H4 (cell line): ENCODE data around the gene TBL1XR1. TPM values are rescaled to one million over a fixed set of nuclear protein-coding genes. Genes with fewer than 3 reads are reported as not detected.
"Not testable (repeated sequence)": the region's sequence is repeated elsewhere in the genome, so short reads cannot be mapped to it uniquely, and the experiment has no call there.

Experiments
- DNase-seq: peaks from one replicate; pipeline ENCODE4 v3.0.0-alpha.2; 2015; ENCODE audit warnings: low spot score
- total RNA-seq: library from RNA; depleted of rRNA; stranded (reverse); fragments of >200 nt; shearing (Covaris generic); gene quantifications from 2 replicates; pipeline ENCODE4 v1.2.3, GENCODE V29; 2014

TBL1XR1 gene
- total RNA-seq, 1 experiment from 2014 or later: 118 TPM

DNA sequence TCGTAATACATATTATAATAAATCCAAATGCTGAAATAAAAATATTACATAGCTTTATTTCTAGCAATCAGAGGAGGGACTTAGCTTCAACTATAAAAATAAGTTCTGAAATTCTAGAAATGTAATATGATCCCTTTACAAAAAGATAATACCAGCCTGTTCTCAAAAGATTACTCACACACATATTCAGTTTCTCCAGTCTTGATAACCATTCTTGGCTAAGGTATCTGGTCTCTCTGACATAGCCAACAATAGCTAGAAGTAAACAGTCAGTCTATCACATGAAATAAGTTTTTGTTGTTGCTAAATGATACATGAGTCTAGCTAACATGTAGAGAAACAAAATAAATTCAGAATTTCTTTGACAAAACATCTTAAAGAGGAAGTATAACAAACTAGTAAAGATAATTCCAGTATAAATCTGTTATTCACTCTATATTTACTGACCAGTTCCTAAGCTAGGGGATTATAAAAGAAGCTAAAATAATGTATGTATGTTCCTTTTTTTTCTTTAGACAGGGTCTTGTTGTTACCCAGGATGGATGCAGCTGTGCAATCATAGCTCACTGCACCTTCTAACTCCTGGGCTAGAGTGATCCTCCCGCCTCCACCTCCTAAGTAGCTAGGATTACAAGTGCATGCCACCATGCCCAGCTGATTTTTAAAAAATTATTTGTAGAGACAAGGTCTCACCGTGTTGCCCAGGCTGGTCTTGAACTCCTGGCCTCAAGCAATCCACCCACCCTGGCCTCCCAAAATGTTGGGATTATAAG is 170.6 kb downstream of the TBL1XR1 start:
- no peak for DNase-seq

DNA sequence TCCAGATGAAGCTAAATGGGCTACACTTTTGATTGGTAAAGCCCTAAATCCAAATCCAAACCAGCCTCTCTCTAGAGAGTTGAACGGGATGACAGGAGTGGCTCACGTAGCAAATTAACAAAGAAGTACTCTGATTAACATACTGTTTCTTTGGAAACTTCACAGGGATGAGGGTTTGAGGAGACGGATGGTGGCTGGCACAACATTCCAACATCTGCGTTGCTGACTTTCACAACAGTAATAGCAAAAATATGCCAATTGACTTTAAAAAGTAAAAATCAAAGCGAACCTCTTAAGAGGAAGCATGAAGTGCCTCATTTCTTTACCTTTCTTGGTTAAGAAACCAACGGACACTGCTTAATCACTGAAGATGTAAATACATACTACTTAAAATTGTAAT is 181.4 kb downstream of the TBL1XR1 start:
- DNase-seq: no peak

DNA sequence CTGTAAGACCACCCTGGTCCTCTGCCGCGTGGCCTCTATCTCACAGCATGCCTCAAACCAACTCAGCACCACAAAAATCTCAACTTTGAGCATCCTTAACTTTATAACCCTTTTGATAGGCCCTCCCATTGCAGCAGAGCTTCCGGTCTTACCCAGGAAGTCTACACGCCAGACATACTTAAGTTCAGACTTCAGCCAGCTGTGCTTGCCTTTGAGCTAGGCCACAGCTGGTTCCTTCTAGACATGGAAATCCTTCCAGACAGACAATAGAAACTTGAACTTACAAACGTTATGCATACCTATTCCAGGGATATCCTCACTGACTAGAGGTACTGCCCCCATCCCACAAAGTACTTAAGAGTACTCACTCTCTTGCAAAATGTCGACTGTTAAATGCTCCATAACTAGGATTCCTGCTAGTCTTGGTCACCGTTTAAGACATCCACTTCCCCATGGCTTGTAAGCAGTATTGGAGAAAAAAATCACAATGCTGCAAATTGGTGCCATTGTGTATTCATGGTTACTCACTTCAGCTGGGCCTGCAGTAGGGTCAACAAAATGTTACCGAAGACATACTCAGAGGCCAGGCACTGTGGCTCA is 183.5 kb downstream of the TBL1XR1 start:
- DNase-seq: no peak

DNA sequence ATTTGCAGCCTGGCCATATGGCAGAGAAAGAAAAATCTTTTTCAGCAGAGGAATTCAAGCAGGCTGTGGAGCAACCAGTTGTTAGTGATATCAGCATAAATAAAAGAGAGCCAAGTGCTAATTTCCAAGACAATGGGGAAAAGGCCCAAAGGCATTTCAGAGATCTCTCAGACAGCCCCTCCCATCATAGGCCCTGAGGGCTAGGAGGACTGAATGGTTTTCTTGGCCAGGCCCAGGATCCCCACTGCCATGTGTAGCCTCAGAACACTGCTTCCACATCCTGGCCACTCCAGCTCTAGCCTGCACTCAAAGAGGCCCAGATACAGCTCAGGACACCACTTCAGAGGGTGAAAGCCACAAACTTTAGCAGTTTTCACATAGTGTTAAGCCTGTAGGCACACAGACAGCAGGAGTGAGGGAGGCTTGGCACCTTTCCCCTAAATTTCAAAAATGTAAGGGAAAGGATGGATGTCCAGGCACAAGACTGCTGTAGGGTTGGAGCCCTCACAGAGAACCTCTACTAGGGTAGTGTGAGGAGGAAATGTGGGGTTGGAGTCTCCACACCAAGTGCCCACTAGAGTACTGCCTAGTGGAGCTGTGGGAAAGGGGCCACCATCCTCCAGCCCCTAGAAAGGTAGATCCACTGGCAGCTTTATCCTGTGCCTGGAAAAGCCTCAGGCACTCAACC is 191.4 kb downstream of the TBL1XR1 start:
- DNase-seq: no peak

DNA sequence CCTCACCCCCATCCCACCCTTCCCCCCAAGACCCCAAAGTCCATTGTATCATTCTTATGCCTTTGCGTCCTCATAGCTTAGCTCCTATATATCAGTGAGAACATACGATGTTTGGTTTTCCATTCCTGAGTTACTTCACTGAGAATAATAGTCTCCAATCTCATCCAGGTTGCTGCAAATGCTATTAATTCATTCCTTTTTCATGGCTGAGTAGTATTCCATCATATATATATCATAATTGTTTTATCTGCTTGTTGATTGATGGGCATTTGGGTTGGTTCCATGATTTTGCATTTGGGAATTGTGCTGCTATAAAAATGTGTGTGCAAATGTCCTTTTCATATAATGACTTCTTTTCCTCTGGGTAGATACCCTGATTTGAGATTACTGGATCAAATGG is 197.1 kb downstream of the TBL1XR1 start:
- not testable (repeated sequence) for DNase-seq

DNA sequence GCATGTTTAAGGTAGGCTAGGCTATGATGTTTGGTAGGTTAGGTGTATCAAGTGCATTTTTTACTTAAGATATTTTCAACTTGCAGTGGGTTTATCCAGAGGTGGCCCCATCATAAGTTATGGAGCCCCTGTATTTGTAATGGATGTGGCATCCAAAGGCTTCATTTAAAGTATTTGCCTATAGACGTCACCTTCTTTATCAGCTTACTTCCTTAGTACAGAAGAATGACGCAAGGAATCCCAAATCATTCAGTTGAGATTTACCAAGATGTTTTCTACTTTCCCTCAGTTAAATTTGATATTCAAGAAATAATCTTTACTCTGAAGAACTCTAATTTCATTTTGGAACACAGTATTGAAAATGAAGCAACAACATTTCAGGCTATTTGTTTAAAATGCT is 201.3 kb downstream of the TBL1XR1 start:
- no peak for DNase-seq

DNA sequence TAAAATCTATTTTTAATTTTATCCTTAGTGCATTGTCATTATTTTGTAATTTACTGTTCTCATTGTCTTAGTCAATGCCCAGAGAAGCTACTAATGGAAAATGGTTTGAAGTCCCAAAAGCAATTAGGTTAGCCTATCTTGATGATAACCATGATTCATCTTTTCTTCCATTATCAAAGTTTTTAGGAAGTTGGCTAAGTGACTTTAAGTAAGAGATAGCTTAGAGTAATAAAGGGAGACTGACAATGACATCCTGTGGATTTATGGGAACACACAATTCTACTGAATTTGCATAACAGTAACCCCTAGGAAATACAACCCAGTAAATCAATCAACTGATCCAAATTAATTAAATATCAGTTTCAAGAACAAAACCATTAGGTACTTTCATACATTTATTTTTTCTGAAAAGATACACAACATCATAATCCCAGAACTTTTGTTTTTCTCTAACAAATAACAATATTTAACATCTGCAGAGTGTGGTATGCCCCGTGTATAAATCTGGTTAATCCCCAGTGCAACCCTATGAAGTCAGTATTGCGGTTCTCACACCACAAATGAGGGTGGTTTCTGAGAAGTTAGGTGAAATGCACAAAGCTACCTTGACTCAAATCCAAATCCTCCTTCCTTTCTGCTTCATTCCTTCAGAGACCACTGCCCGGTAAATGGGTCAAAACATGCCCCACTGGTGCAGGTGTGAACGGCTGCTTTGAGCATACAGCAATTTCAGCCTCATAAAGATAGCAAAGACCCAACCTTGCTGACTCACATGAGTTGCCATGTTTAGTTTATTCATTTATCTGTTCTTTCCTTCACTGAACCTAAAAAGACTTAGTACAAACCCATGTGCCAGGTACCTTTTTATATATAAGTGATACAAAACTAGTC is 202.1 kb downstream of the TBL1XR1 start:
- no peak for DNase-seq

DNA sequence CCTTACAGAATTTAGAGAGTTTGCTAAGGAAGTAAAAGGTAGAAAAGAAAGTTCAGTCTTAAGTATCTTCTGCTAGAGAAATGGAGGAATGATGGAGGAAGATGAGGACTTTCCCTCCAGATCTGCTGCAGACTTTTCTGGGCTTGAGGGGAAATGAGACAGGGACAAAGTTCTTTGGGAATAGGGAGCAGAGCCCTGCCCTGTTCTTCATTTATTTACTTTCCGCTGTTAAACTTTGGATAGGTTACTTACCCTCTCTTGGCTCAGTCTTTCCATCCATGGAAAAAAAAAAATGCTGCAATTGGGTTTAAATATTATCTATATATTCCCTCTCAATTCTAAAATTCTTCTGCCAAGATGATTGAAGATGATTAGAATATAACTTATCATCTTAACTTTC is 202.9 kb downstream of the TBL1XR1 start:
- DNase-seq: no peak

DNA sequence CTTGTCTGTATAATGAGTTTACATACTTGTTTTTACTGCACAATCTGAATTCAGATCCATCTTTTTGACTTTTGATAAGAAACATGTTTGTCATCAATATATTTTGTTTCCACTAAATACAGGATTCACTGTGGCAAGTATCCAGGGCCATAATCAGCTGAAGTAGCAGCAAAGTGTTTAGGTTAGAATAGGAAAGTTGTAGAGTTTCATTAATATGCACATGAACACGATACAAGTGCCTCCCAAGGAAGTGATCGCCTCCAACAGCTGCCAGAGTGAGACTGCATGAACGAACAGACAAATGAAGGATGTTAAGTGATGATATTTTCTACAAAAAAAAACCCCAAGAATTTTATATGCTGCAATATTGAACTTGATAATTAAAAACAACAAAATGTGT is 204.3 kb downstream of the TBL1XR1 start:
- no peak for DNase-seq

DNA sequence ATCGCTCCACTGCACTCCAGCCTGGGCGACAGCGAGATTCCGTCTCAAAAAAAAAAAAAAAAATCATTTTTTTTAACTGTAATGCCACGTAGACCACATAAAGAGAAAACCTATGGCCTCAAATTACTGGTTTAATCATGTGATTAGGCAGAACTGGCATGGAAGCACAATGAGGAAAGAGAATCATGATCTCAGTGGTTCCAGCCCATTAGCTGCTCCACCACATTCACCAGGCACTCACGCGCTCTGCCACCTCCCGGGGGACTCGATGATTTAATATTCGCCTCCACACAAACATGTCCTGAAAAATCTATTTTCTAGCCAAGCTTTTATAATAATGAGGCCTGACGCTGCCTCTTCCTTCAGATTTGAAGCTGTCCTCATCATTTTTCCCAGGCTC is 204.7 kb downstream of the TBL1XR1 start:
- DNase-seq: no peak

DNA sequence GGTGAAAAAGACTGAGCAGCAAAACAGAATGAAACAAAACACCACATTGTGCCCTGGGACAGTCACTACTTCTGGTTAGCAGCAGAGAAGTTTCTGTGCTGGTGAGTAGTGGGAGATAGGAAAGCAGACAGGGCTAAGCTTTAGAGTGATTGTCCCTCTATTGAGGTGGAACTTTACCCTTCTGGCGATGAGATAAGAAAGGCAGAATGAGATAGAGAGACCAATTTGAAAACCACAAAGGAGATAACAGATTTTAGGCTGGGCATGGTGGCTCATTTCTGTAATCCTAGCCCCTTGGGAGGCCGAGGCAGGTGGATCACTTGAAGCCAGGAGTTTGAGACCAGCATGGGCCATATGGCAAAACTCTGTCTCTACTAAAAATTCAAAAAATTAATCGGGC is 208.5 kb downstream of the TBL1XR1 start:
- DNase-seq: no peak

DNA sequence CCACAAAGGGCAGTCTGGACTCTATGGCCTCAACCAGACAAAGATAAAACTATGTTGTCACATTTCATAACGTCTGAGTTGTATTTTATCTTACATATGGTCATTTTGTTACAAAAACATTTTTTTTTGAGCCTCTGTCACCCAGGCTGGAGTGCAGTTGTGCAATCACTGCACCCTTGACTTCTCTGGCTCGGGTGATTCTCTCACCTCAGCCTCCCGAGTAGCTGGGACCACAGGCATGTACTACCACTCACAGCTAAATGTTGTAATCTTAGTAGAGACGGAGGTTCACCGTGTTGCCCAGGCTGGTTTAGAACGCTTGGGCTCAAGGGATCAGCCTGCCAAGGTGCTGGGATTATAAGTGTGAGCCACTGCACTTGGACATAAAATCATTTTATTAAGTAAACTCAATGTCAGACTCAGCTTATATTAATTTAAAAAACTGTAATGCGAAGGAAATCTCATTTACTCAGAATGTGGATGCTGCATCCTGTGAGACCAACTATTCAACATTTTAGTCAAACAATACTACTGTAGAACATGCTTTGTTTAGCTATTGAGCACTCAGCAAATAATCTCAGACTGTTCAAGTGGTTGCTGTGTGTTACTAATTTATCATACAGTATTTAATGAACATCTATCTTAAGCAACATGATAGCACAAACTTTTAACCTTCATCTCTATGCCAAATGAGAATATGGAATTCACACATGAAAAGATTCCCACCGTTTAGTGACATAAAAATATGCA is 209.2 kb downstream of the TBL1XR1 start:
- DNase-seq: no peak

DNA sequence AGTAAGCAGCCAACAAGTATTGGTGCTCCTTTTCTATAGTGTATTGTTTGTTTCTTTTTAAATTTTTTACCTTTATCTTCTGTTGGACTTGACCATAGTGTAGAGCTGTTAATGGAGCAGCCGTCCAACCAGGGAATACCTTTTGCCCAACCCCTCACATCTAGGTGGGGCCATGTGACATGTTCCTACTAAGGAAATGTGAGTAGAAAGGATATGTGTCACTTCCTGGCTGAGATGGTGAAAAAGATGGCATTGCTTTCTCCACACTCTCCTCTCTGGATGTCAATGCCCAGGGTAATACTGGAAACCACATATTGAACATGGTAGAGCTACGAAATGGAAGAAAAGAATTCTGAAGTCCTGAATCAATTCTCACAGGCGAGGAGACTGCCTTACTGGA is 218.8 kb downstream of the TBL1XR1 start:
- DNase-seq: no peak

DNA sequence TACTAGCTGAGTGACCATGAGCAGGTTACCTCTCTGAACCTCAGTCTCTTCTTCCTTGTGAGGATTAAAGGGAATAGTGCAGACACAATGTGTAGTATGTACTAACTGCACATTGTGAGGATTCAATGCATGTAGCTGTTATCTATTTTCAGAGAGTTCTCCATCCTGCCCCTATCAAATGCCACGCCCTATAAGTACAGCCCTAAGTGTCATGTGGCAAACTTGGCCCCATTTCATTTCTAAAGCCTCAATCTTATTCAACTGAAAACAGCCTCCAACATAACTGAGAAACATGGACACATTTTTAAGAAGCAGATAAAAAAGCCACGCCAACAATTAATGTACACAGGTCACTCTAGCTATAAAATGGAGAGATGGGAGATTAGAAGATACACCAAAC is 220.0 kb downstream of the TBL1XR1 start:
- DNase-seq: no peak

DNA sequence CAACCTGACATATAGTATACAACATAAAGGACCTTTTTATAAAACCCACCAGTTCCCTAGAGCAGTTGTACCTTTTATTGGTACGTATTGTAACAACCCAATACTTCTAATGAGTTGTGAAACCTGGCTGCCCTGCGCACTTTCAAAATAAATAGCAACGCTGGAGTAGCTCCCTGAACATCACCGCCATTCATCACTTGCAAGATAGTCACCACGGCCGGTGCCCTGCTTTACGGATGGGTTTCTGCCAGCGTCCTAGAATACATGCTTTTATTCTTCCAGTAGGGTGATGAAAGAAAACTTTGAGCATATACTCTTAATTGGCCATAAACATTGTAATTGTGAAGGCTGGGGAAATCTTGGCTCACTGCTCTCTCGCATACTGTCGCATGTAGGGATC is 220.7 kb downstream of the TBL1XR1 start:
- no peak for DNase-seq

DNA sequence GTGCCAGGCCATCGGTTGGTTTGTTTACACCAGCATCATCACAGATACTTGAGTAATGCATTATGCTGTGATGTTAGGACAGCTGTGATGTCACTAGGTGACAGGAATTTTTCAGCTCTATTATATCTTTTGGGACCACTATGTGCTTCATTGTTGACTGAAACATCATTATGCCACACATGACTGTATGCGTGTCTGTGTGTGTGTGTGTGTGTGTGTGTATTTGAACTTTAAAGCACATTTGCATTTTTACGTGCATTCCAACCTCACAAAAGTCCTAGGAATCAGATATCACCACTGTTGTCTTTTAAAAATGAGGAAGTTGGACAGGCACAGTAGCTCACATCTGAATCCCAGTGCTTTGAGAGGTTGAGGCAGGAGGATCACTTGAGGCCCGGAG is 223.0 kb downstream of the TBL1XR1 start:
- no peak for DNase-seq

DNA sequence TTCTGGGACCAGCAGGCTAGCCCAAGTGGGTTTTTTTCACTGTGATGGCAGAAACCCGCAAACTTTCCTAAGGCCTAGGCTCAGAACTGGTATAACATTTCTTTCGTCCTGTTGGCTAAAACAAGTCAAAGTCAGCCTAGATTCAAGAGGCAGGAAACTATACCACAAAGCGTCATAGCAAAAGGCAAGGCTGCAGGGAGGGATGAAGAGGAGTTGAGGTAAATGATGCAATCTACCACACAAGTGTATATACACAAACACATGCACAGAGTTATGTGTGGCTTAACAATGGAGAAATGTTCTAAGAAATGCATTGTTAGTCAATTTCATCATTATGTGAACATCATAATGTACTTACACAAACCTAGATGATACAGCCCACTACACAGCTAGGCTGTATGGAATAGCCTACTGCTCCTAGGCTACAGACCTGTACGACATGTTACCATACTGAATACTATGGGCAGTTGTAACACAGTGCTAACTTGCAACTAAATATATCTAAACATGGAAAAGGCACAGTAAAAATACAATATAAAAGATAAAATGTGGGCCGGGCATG is 225.6 kb downstream of the TBL1XR1 start:
- DNase-seq: no peak

DNA sequence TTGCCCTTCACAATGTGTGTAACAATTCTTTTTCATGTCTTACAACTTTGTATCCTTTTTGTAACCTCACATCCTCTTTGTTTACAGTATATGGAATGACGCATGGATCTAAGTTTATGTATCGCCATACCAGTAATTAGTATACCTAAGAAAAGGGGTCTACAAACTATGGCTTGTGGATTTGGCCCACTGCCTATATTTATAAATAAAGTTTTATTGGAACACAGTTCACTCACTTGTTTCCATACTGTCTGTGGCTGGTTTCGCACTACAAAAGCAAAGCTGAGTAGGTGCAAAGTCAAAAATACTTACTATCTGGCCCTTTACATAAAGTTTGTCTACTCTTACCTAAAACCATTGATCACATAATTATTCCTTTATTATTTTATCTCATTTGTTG is 226.5 kb downstream of the TBL1XR1 start:
- DNase-seq: no peak

DNA sequence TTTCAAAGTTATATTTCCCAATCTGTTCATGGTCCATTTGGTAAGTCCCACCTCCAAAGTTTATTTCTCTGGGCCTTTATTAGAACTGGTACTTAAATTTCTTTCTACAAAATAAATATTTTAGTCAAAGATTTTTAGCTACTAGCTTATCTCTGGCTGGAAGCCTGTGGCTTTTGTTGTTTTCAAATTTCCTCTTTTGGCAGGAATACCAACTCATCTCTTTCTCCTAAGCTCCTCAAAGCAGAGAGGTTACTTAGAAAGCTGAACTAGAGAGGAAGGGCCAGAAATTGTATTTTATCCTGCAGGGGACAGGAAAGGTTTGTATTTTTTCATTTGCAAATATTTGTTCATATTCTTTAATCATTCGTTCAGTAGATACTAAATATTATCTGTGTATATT is 227.8 kb downstream of the TBL1XR1 start:
- DNase-seq: no peak
